ENCODE measurements around the gene TEX19. TPM values are rescaled to one million over a fixed set of nuclear protein-coding genes. Genes with fewer than 3 reads are reported as not detected.

Gene TEX19
- total and polyA plus RNA-seq, 9 of the 15 experiments (the other 6 are each of a cell fraction or from before 2014, with no cell fraction given) = 0.10 to 4.9 (median 1.9) TPM

GRCh38 chr17:82399041-82399441 lies 40.0 kb downstream of the TEX19 start:
- H2AFZ ChIP-seq (ENCODE audit: low read depth, low read length) = no peak overlapping the region
- no TSS peak for BruUV-seq (replicated peaks)
- H3K4me3 ChIP-seq = no peak overlapping the region
- no peak overlapping the region for H3K27ac ChIP-seq (ENCODE audit: extremely low read depth, low read depth, low read length)
- FAIRE-seq (no peak), ATAC-seq (no peak), DNase-seq (ENCODE audit: extremely low read depth in 1 of 4, low spot score in 3 of 4) (no peak)
- intact Hi-C loops (cut with micrococcal nuclease) = no loop called here
- no peaks in the 10 kb centered on the region for H4K20me1 ChIP-seq (replicated peaks; ENCODE audit: control insufficient read depth, insufficient read depth, low read length)
- no peaks in the 10 kb centered on the region for H3K27me3 ChIP-seq (ENCODE audit: control insufficient read depth in 2 of 2, insufficient read depth in 2 of 2, low read length in 2 of 2)
- H3K4me1 ChIP-seq (replicated peaks in 1 of 2; ENCODE audit: control insufficient read depth in 2 of 2, insufficient read depth in 2 of 2, low read length in 2 of 2) = peaks cover 0 to 22% of the 10 kb centered on the region in 2 experiments; a peak in 2 of 5 replicates
- no peaks in the 10 kb centered on the region for H3K79me2 ChIP-seq (ENCODE audit: control insufficient read depth, insufficient read depth, low read length)
- H3K9me1 ChIP-seq (ENCODE audit: control insufficient read depth, insufficient read depth, low read length) = no peaks in the 10 kb centered on the region
- in situ Hi-C loops (cut with MboI) = no loop called here
- no peaks in the 10 kb centered on the region for H3K9me3 ChIP-seq (replicated peaks; ENCODE audit: control insufficient read depth, insufficient read depth, low read depth, low read length)
- TF ChIP-seq ZNF41 (CRISPR knock-in tag; conservative IDR thresholded peaks at IDR 0.05) (no peak), MAFG (tag; conservative IDR thresholded peaks at IDR 0.05) (no peak), ZBTB43 (CRISPR knock-in tag; IDR thresholded peaks at IDR 0.05) (no peak)
- POLR2A ChIA-PET = interaction anchor here (0.6 to 1.9 kb wide), 5 partner anchors 11 to 171 kb away, joined by 3 to 5 read pairs (median 3); no protein-coding TSS in a partner anchor
- peaks cover 32% of the 10 kb centered on the region; the same call in 2 of the 3 replicates for H3K36me3 ChIP-seq (ENCODE audit: control insufficient read depth, insufficient read depth, low read length)
- WGBS (ENCODE audit: insufficient coverage, low coverage, missing lambda C conversion rate) = 89% methylated on average over 12 of the region's 13 CpGs
- no peak overlapping the region for H3K9ac ChIP-seq (ENCODE audit: insufficient read depth in 1 of 2, low read depth in 2 of 2, low read length in 2 of 2)
- no peak overlapping the region for H3K4me2 ChIP-seq (ENCODE audit: insufficient read depth, low read length)
- CTCF ChIA-PET (ENCODE audit: low intra/inter-chr PET ratio) = interaction anchor here (0.6 kb wide), 1 partner anchor 158 kb away, joined by 3 read pairs; no protein-coding TSS in a partner anchor

GRCh38 chr17:82399601-82400101 lies 40.6 kb downstream of the TEX19 start:
- H3K4me1 ChIP-seq (replicated peaks in 1 of 2; ENCODE audit: control insufficient read depth in 2 of 2, insufficient read depth in 2 of 2, low read length in 2 of 2) = peaks cover 0 to 25% of the 10 kb centered on the region in 2 experiments; a peak in 2 of 5 replicates
- ChIA-PET CTCF (ENCODE audit: low intra/inter-chr PET ratio) (no interaction called here), POLR2A (interaction anchor here (0.6 to 1.9 kb wide), 4 partner anchors 10 to 163 kb away, joined by 3 to 5 read pairs (median 4); no protein-coding TSS in a partner anchor)
- WGBS (ENCODE audit: insufficient coverage, low coverage, missing lambda C conversion rate) = 84% methylated on average over 5 of the region's 18 CpGs
- ATAC-seq = no peak
- DNase-seq (ENCODE audit: extremely low read depth in 1 of 4, low spot score in 3 of 4) = no peak
- H3K36me3 ChIP-seq (ENCODE audit: control insufficient read depth, insufficient read depth, low read length) = peaks cover 34% of the 10 kb centered on the region; the same call in 2 of the 3 replicates
- H2AFZ ChIP-seq (ENCODE audit: low read depth, low read length) = no peak overlapping the region
- no peak overlapping the region for H3K27ac ChIP-seq (ENCODE audit: extremely low read depth, low read depth, low read length)
- BruUV-seq (replicated peaks) = no TSS peak
- no peaks in the 10 kb centered on the region for H3K79me2 ChIP-seq (ENCODE audit: control insufficient read depth, insufficient read depth, low read length)
- H3K27me3 ChIP-seq (ENCODE audit: control insufficient read depth in 2 of 2, insufficient read depth in 2 of 2, low read length in 2 of 2) = no peaks in the 10 kb centered on the region
- no peak overlapping the region for H3K4me2 ChIP-seq (ENCODE audit: insufficient read depth, low read length)
- H3K9me1 ChIP-seq (ENCODE audit: control insufficient read depth, insufficient read depth, low read length) = no peaks in the 10 kb centered on the region
- no peak for FAIRE-seq
- intact Hi-C loops (cut with micrococcal nuclease) = no loop called here
- H4K20me1 ChIP-seq (replicated peaks; ENCODE audit: control insufficient read depth, insufficient read depth, low read length) = no peaks in the 10 kb centered on the region
- H3K4me3 ChIP-seq = no peak overlapping the region
- H3K9me3 ChIP-seq (replicated peaks; ENCODE audit: control insufficient read depth, insufficient read depth, low read depth, low read length) = no peaks in the 10 kb centered on the region
- peak overlapping the region in 1 of 2 experiments; percentile 68; a peak in 2 of 4 replicates for H3K9ac ChIP-seq (ENCODE audit: insufficient read depth in 1 of 2, low read depth in 2 of 2, low read length in 2 of 2)
- in situ Hi-C loops (cut with MboI) = no loop called here
- TF ChIP-seq ZNF436 (CRISPR knock-in tag; IDR thresholded peaks at IDR 0.05) = no peak
- no peak for TF ChIP-seq CTBP1 (IDR thresholded peaks at IDR 0.05; ENCODE audit: borderline replicate concordance)
- no peak for TF ChIP-seq SAFB (IDR thresholded peaks at IDR 0.05; ENCODE audit: borderline replicate concordance, low read depth, low read length)
